ENCODE measurements around the gene RAB40C. TPM values are rescaled to one million over a fixed set of nuclear protein-coding genes. Genes with fewer than 3 reads are reported as not detected.

Gene RAB40C
- total and polyA plus RNA-seq, 2 donors (not counting 1 experiment from before 2014, with no cell fraction given), result 3.2 to 11.6 TPM

DNA sequence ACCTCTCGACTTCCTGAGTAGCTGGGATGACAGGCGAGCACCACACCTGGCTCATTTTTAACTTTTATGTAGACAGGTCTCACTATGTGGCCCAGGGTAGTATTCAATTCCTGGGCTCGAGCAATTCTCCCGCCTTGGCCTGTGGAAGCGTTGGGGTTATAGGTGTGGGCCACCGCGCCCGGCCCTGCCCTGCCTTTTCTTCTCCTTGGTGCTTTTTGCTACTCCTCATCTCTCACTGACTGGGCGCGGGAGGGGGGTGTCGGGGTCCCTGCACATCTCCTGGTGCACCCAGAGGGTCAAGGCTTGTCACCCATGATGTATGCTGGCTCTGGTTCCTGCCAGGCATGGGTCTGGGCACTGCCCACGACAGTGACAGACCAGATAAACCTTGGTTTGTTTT lies 54.7 kb downstream of the RAB40C start:
- H3K4me1 ChIP-seq (ENCODE audit: control insufficient read depth, extremely low read depth, insufficient read depth, low read length), result peaks cover 10% of the 10 kb centered on the region

GRCh38 chr16:645852-646678 lies 56.2 kb downstream of the RAB40C start:
- Histone ChIP-seq H3K27ac (ENCODE audit: insufficient read depth, low read length) (no peak overlapping the region), H3K9me3 (ENCODE audit: control insufficient read depth, insufficient read depth, low read depth, low read length) (no peaks in the 10 kb centered on the region), H3K4me3 (replicated peaks in 1 of 4; ENCODE audit: control extremely low read depth in 1 of 4, insufficient read depth in 1 of 4, low read depth in 3 of 4, low read length in 4 of 4) (no peak overlapping the region), H4K20me1 (ENCODE audit: control insufficient read depth, extremely low read depth, insufficient read depth, low read length) (no peaks in the 10 kb centered on the region), H2AFZ (ENCODE audit: low read length) (no peak overlapping the region), H3K9ac (ENCODE audit: insufficient read depth, low read length) (no peak overlapping the region), H3K4me1 (ENCODE audit: control insufficient read depth, extremely low read depth, insufficient read depth, low read length) (peaks cover 13% of the 10 kb centered on the region), H3K4me2 (ENCODE audit: extremely low read depth, insufficient read depth, low read length) (no peak overlapping the region), H3K36me3 (ENCODE audit: control insufficient read depth, insufficient read depth, low read length) (no peaks in the 10 kb centered on the region), H3K27me3 (ENCODE audit: control insufficient read depth, insufficient read depth, low read length) (no peaks in the 10 kb centered on the region), H3K79me2 (ENCODE audit: control insufficient read depth, insufficient read depth, low read length) (peaks cover 6% of the 10 kb centered on the region)
- TF ChIP-seq, protein P1, sequence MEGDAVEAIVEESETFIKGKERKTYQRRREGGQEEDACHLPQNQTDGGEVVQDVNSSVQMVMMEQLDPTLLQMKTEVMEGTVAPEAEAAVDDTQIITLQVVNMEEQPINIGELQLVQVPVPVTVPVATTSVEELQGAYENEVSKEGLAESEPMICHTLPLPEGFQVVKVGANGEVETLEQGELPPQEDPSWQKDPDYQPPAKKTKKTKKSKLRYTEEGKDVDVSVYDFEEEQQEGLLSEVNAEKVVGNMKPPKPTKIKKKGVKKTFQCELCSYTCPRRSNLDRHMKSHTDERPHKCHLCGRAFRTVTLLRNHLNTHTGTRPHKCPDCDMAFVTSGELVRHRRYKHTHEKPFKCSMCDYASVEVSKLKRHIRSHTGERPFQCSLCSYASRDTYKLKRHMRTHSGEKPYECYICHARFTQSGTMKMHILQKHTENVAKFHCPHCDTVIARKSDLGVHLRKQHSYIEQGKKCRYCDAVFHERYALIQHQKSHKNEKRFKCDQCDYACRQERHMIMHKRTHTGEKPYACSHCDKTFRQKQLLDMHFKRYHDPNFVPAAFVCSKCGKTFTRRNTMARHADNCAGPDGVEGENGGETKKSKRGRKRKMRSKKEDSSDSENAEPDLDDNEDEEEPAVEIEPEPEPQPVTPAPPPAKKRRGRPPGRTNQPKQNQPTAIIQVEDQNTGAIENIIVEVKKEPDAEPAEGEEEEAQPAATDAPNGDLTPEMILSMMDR (conservative IDR thresholded peaks at IDR 0.05 in 1 of 2, IDR thresholded peaks at IDR 0.05 in 1 of 2; ENCODE audit: low read depth in 1 of 2, low read length in 2 of 2), result no peak
- no peak for TF ChIP-seq EZH2 (IDR thresholded peaks at IDR 0.05; ENCODE audit: low read length, missing control alignments)
- no peak for DNase-seq (ENCODE audit: low read depth in 2 of 2)

More for the DNA sequence above, 54.7 kb downstream of the RAB40C start:
- Histone ChIP-seq H3K36me3 (ENCODE audit: control insufficient read depth, insufficient read depth, low read length) (no peaks in the 10 kb centered on the region), H3K4me3 (replicated peaks in 1 of 4; ENCODE audit: control extremely low read depth in 1 of 4, insufficient read depth in 1 of 4, low read depth in 3 of 4, low read length in 4 of 4) (no peak overlapping the region), H3K79me2 (ENCODE audit: control insufficient read depth, insufficient read depth, low read length) (peaks cover 6% of the 10 kb centered on the region), H3K27ac (ENCODE audit: insufficient read depth, low read length) (no peak overlapping the region), H3K27me3 (ENCODE audit: control insufficient read depth, insufficient read depth, low read length) (no peaks in the 10 kb centered on the region), H3K4me2 (ENCODE audit: extremely low read depth, insufficient read depth, low read length) (no peak overlapping the region), H2AFZ (ENCODE audit: low read length) (no peak overlapping the region), H4K20me1 (ENCODE audit: control insufficient read depth, extremely low read depth, insufficient read depth, low read length) (no peaks in the 10 kb centered on the region), H3K9me3 (ENCODE audit: control insufficient read depth, insufficient read depth, low read depth, low read length) (no peaks in the 10 kb centered on the region), H3K9ac (ENCODE audit: insufficient read depth, low read length) (no peak overlapping the region)
- TF ChIP-seq, protein P1 (conservative IDR thresholded peaks at IDR 0.05 in 1 of 2, IDR thresholded peaks at IDR 0.05 in 1 of 2; ENCODE audit: low read depth in 1 of 2, low read length in 2 of 2), result no peak
- TF ChIP-seq EZH2 (IDR thresholded peaks at IDR 0.05; ENCODE audit: low read length, missing control alignments), result no peak
- DNase-seq (ENCODE audit: low read depth in 2 of 2), result no peak

GRCh38 chr16:646679-647172 lies 56.9 kb downstream of the RAB40C start:
- H3K27ac ChIP-seq (ENCODE audit: insufficient read depth, low read length), result no peak overlapping the region
- no peak overlapping the region for H3K9ac ChIP-seq (ENCODE audit: insufficient read depth, low read length)
- peaks cover 6% of the 10 kb centered on the region for H3K79me2 ChIP-seq (ENCODE audit: control insufficient read depth, insufficient read depth, low read length)
- no peaks in the 10 kb centered on the region for H3K27me3 ChIP-seq (ENCODE audit: control insufficient read depth, insufficient read depth, low read length)
- H3K4me1 ChIP-seq (ENCODE audit: control insufficient read depth, extremely low read depth, insufficient read depth, low read length), result peaks cover 13% of the 10 kb centered on the region
- H3K4me2 ChIP-seq (ENCODE audit: extremely low read depth, insufficient read depth, low read length), result no peak overlapping the region
- H4K20me1 ChIP-seq (ENCODE audit: control insufficient read depth, extremely low read depth, insufficient read depth, low read length), result no peaks in the 10 kb centered on the region
- TF ChIP-seq, protein P1 (conservative IDR thresholded peaks at IDR 0.05 in 1 of 2, IDR thresholded peaks at IDR 0.05 in 1 of 2; ENCODE audit: low read depth in 1 of 2, low read length in 2 of 2), result no peak
- TF ChIP-seq EZH2 (IDR thresholded peaks at IDR 0.05; ENCODE audit: low read length, missing control alignments), result no peak
- H3K4me3 ChIP-seq (replicated peaks in 1 of 4; ENCODE audit: control extremely low read depth in 1 of 4, insufficient read depth in 1 of 4, low read depth in 3 of 4, low read length in 4 of 4), result no peak overlapping the region
- no peaks in the 10 kb centered on the region for H3K36me3 ChIP-seq (ENCODE audit: control insufficient read depth, insufficient read depth, low read length)
- H2AFZ ChIP-seq (ENCODE audit: low read length), result no peak overlapping the region
- no peak for DNase-seq (ENCODE audit: low read depth in 2 of 2)
- H3K9me3 ChIP-seq (ENCODE audit: control insufficient read depth, insufficient read depth, low read depth, low read length), result no peaks in the 10 kb centered on the region

Data from fibroblast of lung (primary cell).